GM18507 (cell line): Measurements from ENCODE around the gene PAF1.
A peak's percentile ranks its signal among the peaks of the same experiment; 100 is the strongest.

Source experiments
- DNase-seq: peaks from one replicate; pipeline ENCODE4 v3.0.0; 2011; ENCODE audit warnings: low read depth; ENCODE audit not compliant: insufficient read length; ENCODE audit errors: extremely low spot score
- FAIRE-seq: peaks from 2 replicates; lab custom pipeline; 2011; peaks lifted over from hg19 to GRCh38; lab: Jason Lieb, UNC

PAF1 gene

GRCh38 chr19:39390751-39391437 lies at the start of gene PAF1, which contains the start of gene MED29:
Gene PAF1, minus strand, starts transcription at chr19:39391106. Its CDS starts 242 bp downstream, at chr19:39390864.
Gene MED29, plus strand, starts transcription at chr19:39391378. Its CDS starts 45 bp downstream, at chr19:39391423.
- DNase-seq = peak; percentile 97
- FAIRE-seq = peak; percentile 100

GRCh38 chr19:39438270-39438934 lies 47.5 kb upstream of the PAF1 start:
- FAIRE-seq = no peak
- no peak for DNase-seq

DNA sequence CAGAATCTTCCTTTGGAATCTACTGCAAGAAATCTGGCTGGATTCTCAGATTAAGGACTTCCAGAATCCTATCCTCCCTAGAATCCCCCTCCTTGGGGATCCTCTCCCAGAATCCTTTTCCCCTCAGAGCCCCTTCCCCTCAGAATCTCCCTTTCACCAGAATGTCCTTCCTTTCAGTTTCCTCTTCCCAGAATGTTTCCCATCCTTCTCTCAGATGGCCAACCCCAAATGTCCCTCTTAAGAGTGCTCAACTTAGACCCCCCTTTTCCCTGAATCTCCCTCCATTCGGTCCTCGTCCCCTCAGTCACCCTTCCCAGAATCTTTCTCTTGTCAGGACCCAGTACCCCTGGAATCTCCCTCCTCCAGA lies 45.4 kb upstream of the PAF1 start:
- FAIRE-seq = no peak
- no peak for DNase-seq

DNA sequence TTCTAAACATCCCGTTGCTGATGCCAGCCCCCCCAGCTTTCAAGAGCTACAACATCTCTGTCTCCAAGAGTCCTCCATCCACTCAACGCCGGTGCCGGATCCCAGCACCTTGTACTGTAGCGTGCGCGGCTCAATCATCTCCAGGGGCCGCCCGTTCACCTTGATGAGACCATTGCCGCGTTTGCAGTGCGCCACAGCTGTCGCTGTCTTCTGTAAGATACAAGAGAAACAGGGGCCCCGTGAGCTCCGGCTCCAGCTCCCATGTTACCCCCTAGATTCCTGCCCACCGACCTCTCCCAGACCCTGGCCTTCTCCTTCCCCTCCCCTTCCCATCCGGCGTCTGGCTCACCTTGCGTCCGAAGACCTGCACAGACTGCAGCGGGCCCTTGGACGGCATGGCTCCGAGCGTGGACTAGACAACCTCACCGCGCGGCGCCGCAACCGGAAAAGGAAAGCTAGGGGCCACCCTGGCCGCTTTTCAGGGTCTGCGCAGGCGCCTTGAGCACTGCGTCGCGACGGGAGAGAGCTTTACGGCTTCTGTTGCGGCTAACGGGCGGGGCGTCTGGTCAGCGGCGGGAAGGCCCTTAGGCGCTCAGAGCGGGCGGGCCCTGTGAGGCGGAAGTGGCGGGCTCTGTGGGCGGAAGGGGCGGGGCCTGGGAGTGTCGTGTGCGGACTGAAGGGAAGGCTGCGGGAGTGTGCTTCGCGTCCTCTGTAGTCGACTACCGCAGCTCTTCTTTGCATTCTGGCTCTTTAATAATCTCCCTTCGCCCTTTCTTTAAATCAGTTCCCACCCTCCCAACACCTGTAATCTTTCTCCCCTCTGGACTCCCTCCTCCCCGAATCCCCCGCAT lies 44.8 kb upstream of the PAF1 start, which contains the start of gene RPS16:
Gene RPS16 (minus strand): TSS at position 451 of the 851 bp plus-strand sequence. CDS start 54 bp downstream, at position 397.
- peak; percentile 95 for FAIRE-seq
- peak; percentile 90 for DNase-seq

DNA sequence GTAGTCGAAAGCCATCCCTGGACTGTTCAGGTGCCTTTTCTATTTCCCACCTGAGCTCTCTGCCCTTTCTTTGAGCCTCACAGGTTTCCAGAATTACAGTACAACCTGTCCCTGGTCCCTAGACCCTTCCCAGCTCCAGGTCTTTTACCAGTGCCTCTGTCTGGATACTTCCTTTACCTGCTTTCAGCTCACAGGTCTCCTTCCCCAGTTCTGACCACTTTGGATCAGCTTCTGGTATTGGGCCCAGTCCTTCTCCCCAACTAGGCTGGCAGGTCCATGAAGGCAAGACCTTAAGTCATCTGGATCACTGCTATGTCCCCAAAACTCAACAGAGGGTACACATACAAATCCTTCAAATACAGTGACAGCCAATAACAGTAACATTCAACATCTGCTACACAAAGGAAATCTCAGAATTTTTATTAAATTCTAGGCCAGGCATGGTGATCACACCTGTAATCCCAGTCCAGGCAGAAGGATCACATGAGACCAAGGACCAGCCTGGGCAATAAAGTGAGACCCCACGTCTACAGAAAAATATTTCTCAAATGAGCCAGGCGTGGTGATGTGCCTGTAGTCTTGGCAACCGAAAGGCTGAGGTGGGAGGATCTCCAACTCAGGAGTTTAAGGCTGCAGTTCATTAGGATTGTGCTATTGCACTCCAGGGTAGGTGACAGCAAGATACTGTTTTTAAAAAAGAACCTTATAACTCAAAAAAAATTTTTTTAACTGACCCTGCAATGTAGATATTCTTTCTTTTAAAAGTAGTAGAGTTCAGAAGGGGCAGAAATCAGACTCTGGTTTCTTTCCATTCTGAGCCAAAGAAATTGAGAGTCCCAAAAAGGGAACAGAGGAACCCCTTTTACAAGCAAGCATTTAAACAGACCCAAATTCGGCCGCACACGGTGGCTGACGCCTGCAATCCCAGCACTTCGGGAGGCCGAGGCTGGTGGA lies 43.5 kb upstream of the PAF1 start:
- FAIRE-seq (no peak), DNase-seq (no peak)

DNA sequence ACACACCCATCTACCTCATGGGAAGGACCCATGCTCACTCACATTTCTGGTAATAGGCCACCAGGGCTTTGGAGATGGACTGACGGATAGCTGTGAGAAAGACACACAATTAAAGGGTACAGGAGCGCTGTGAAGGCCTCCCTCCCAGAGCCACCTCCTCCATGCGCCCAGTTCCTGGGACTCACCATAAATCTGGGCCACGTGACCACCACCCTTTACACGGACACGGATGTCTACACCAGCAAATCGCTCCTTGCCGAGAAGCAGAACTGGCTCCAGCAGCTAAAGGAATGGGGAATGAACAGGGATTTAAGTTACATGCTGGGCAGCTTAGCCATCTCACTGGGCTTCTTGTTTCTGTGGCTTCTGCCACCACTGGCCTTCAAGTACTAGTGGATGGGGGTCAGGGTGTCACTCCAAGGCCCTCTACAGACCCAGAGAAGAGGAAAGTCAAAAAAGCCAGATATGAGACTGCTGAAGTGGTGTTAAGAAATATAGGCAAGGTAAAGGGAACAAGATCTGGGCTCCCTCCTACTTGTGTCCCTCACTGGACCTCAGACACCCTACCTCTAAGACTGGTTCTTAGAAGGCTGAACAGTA lies 42.7 kb upstream of the PAF1 start:
- DNase-seq = no peak
- FAIRE-seq = no peak

DNA sequence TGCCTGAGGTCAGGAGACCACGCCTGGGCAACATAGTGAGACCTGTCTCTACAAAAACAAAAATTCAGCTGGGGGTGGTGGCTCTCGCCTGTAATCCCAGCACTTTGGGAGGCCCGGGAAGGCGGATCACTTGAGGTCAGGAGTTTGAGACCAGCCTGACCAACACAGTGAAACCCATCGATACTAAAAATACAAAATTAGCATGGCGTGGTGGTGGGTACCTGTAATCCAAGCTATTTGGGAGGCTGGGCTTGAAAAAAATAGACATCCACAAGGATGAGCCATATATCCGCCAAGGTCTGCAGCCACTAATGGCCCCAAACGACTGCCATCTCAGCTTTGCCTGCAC lies 41.7 kb upstream of the PAF1 start:
- FAIRE-seq (no peak), DNase-seq (no peak)

DNA sequence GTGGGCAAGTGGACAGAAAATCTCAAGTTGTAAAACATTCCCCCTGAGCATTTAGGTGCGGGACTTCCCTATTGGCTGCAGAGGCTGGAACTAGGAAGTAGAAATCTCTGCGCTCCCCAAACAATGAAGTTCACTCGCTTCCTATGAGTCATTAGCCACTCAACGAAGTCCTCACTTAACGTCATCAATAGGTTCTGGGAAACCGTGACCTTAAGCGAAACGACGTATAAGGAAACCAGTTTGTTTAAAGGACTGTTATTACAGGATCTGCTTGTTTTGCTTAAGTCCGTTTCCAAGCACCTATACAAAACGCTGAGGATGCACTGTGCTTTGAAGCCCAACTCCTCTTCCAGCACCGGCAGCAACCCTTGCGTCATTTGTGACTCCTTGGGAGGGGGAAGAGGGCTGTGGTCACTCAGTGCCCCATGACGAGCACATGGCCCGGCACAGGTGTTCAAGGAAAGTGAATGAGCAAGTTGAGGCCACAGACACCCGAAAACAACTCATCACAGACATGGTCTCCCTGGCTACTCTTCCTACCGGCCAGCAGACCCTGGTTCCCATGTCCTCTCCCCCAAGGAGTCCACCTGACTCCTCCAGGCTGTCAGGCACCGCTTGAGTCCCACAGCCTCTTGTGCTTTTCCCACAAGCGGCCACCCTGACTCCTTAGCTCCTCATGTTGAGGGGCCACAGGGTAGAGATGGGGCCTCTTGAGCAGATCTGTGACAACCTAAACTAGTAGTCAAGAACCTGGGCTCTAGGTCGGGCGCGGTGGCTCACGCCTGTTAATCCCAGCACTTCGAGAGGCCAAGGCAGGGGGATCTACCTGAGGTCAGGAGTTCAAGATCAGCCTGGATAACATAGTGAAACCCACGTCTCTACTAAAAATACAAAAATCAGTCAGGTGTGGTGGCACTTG lies 40.0 kb upstream of the PAF1 start:
- peak; percentile 64 for FAIRE-seq
- no peak for DNase-seq

- FAIRE-seq (no peak), DNase-seq (no peak)
Measured at GRCh38 chr19:39428283-39429112, 37.6 kb upstream of the PAF1 start.

- FAIRE-seq (no peak), DNase-seq (no peak)
Measured at GRCh38 chr19:39427707-39428106, 36.8 kb upstream of the PAF1 start.

- no peak for FAIRE-seq
- no peak for DNase-seq
Measured at GRCh38 chr19:39426170-39426569, 35.3 kb upstream of the PAF1 start.

- no peak for FAIRE-seq
Measured at GRCh38 chr19:39425744-39426143, 34.8 kb upstream of the PAF1 start.

GRCh38 chr19:39424934-39425333 lies 34.0 kb upstream of the PAF1 start:
- FAIRE-seq (no peak), DNase-seq (no peak)

More at GRCh38 chr19:39425744-39426143, 34.8 kb upstream of the PAF1 start:
- no peak for DNase-seq

GRCh38 chr19:39423258-39424086 lies 32.6 kb upstream of the PAF1 start:
- FAIRE-seq (no peak), DNase-seq (no peak)

DNA sequence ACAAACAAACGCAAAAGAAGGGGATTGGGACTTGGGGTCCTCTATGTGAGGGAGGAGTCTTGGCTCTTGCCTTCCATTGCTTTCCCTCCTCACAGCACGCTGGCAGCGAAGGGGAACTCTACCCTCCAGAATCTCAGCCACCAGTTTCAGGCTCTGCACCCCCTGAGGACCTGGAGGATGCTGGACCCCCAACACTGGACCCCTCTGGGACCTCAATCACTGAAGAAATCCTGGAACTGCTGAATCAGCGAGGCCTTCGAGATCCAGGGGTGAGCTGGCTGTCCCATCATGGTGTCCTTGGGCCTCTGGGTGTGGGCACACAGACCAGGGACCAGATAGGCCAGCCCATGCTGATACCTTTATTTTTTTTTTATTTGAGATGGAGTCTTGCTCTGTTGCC lies 31.1 kb upstream of the PAF1 start:
- DNase-seq (no peak), FAIRE-seq (no peak)

- FAIRE-seq = no peak
- DNase-seq = no peak
Measured at GRCh38 chr19:39420769-39421168, 29.9 kb upstream of the PAF1 start.
